PC-3 (cell line): ENCODE results near the gene INCA1.

Experiments
- CTCF ChIP-seq: fragments of 300-600 bp; sonication (generic); conservative IDR thresholded peaks from 2 replicates; pipeline ENCODE4 v1.5.1; 2017; ENCODE audit warnings: antibody characterized with exemption, low read depth, mild to moderate bottlenecking, low read length
- EZH2 ChIP-seq: fragments of 300-600 bp; sonication (generic); IDR thresholded peaks from one replicate; pipeline ENCODE4 v1.6.1; 2017; ENCODE audit warnings: antibody characterized with exemption, mild to moderate bottlenecking, low read length; ENCODE audit not compliant: unreplicated experiment
- EZH2phosphoT487 ChIP-seq: fragments of 300-600 bp; sonication (generic); IDR thresholded peaks from 2 replicates; pipeline ENCODE4 v1.6.1; 2018; ENCODE audit warnings: mild to moderate bottlenecking, antibody characterized with exemption, low read length, borderline replicate concordance

DNA sequence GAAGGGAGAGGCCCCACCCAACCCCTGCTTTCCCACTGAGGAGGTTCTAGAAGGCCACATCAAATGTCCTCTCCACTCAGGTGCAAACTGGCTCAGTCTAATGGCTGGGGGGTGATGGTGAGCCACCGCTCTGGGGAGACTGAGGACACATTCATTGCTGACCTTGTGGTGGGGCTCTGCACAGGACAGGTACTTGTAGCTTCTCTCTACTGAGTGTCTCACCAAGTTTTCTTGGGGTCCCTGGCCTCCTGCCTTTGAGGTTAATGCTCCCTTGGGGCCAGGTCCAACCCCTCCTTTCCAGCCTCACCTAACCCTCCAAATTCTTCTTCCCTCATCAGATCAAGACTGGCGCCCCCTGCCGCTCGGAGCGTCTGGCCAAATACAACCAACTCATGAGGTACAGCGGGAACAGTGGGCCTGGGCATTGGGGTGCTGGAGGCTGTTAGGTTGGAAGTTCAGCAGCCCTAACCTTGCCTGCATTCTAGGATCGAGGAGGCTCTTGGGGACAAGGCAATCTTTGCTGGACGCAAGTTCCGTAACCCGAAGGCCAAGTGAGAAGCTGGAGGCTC, 40.7 kb downstream of the INCA1 start:
- TF ChIP-seq CTCF (peak; percentile 22; the same call in 1 of the 2 replicates), EZH2 (no peak), EZH2phosphoT487 (no peak)
